Breast epithelium (tissue), 4 donors: Measurements from ENCODE around the gene SNCA. TPM values are rescaled to one million over a fixed set of nuclear protein-coding genes. Genes with fewer than 3 reads are reported as not detected.

Experiments
- DNase-seq, 2 donors: peaks; one replicate each; pipeline ENCODE4 v3.0.0-alpha.2; 2019; ENCODE audit warnings: low spot score in 2 of 2
- H3K27ac ChIP-seq, 2 donors: fragments of 200-600 bp; sonication (generic) in 1 of 2; one replicate each; pipeline ENCODE4 v1.5.1; 2016 to 2019; ENCODE audit warnings: mild to moderate bottlenecking in 1 of 2
- H3K27me3 ChIP-seq, 2 donors: fragments of 200-600 bp; sonication (generic) in 1 of 2; one replicate each; pipeline versions ENCODE4 v1.5.1 to v1.6.0; 2017 to 2019; ENCODE audit warnings: control low read depth in 1 of 2, mild to moderate bottlenecking in 1 of 2
- H3K36me3 ChIP-seq: fragments of 200-600 bp; one replicate; pipeline ENCODE4 v1.5.1; 2019
- H3K4me1 ChIP-seq, 2 donors: fragments of 200-600 bp; sonication (generic); one replicate each; pipeline ENCODE4 v1.5.1; 2016 to 2019; ENCODE audit warnings: control low read depth in 1 of 2
- H3K4me3 ChIP-seq, 3 donors: fragments of 200-600 bp; sonication (generic); 1 replicate in 2 of 3; 2 replicates in 1 of 3; pipeline ENCODE4 v1.5.1; 2016 to 2019; ENCODE audit warnings: mild to moderate bottlenecking in 3 of 3, moderate library complexity in 2 of 3
- H3K9me3 ChIP-seq, 2 donors: fragments of 200-600 bp; sonication (generic) in 1 of 2; one replicate each; pipeline ENCODE4 v1.5.1; 2016 to 2019; ENCODE audit warnings: control low read depth in 1 of 2
- POLR2A ChIP-seq: fragments of 450-650 bp; IDR thresholded peaks from one replicate; pipeline ENCODE4 v1.6.1; 2016; ENCODE audit warnings: antibody characterized with exemption, mild to moderate bottlenecking, moderate library complexity
- POLR2AphosphoS5 ChIP-seq, 3 donors: sonication (generic); formaldehyde crosslinking; IDR thresholded peaks; one replicate each; pipeline ENCODE4 v1.6.1; 2017; ENCODE audit warnings: antibody characterized with exemption in 3 of 3
- intact Hi-C: fragments of 100-400 bp; cut with DNase I; formaldehyde crosslinking; loops from one replicate; pipeline ENCODE4 v1.15.1; 2023; ENCODE audit warnings: low total_unique reads
- total RNA-seq, 3 donors: library from RNA; depleted of rRNA; stranded (reverse); fragments of >200 nt; gene quantifications; one replicate each; pipeline ENCODE4 v1.1.0, GENCODE V29; 2016
- TF ChIP-seq, protein P1 (sequence below), 3 donors: fragments of 450-650 bp; IDR thresholded peaks; one replicate each; pipeline ENCODE4 v1.5.1; 2016 to 2017; ENCODE audit warnings: antibody characterized with exemption in 3 of 3, mild to moderate bottlenecking in 3 of 3, moderate library complexity in 3 of 3

SNCA gene
- total RNA-seq, 3 donors from 2014 or later: 12.7 to 15.7 (median 15.4) TPM

DNA sequence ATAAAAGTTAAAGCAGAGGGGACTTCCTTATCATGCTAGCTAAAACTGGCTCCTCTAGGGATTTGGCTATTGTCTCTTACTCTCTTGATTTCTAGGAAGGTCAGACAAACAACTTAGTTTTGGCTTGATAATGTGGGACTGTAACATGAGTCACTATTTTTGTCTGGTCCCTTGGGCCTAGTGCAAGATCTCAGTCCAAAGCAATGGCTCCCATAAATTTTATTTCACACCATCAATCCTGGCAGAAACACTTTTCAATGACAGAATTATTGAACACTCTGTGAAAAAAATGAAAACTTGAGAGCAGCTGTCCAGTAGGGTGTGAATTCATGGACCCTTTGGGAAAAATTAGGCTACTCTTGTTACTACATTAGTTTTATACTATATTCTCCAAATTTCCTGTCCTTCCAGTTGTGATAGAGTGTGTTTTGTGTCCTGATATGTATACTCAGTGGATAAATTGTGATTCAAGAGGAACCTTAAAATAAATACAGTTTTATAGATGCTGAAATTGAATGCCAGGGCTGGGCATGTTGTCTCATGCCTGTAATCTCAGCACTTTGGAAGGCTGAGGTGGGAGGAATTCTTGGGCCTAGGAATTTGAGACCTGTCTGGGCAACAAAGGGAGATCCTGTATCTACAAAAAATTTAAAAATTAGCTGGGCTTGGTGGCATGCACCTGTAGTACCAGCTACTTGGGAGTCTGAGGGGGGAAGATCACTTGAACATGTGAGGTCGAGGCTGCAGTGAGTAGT, 10.8 kb upstream of the SNCA start:
- Histone ChIP-seq H3K9me3 (peaks cover 0 to 4% of the 10 kb centered on the region in 2 donors), H3K27me3 (no peaks in the 10 kb centered on the region), H3K4me3 (no peak overlapping the region), H3K27ac (no peak overlapping the region), H3K4me1 (no peaks in the 10 kb centered on the region), H3K36me3 (no peaks in the 10 kb centered on the region)
- DNase-seq: no peak
- TF ChIP-seq, protein P1, sequence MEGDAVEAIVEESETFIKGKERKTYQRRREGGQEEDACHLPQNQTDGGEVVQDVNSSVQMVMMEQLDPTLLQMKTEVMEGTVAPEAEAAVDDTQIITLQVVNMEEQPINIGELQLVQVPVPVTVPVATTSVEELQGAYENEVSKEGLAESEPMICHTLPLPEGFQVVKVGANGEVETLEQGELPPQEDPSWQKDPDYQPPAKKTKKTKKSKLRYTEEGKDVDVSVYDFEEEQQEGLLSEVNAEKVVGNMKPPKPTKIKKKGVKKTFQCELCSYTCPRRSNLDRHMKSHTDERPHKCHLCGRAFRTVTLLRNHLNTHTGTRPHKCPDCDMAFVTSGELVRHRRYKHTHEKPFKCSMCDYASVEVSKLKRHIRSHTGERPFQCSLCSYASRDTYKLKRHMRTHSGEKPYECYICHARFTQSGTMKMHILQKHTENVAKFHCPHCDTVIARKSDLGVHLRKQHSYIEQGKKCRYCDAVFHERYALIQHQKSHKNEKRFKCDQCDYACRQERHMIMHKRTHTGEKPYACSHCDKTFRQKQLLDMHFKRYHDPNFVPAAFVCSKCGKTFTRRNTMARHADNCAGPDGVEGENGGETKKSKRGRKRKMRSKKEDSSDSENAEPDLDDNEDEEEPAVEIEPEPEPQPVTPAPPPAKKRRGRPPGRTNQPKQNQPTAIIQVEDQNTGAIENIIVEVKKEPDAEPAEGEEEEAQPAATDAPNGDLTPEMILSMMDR (IDR thresholded peaks at IDR 0.05): no peak
- TF ChIP-seq POLR2A: no peak
- no peak for TF ChIP-seq POLR2AphosphoS5 (IDR thresholded peaks at IDR 0.05)
- intact Hi-C loops: no loop called here

DNA sequence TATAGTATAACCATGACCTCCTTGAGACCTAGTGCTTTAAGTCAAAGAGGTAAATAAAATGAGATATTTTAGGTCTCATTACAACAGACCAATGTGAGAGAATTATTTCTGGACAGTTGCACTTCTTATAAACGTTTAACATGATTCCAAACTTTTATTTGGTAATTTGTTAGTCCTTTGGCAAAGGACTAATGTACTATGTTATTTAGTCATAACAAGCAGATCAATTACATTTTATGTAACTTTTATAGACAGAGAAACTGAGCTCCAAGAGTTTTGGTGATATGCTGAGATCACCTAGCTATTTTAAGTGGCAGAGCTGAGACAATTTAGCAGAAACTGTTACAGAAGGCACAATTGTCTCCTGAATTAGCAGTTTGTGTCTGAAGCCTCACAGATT, 2.6 kb upstream of the SNCA start:
- intact Hi-C loops: no loop called here
- H3K9me3 ChIP-seq: no peaks in the 10 kb centered on the region
- H3K27ac ChIP-seq: no peak overlapping the region
- peaks cover 0 to 35% of the 10 kb centered on the region in 2 donors for H3K27me3 ChIP-seq
- TF ChIP-seq POLR2A: no peak
- TF ChIP-seq, protein P1 (IDR thresholded peaks at IDR 0.05): no peak
- TF ChIP-seq POLR2AphosphoS5 (IDR thresholded peaks at IDR 0.05): no peak
- H3K4me3 ChIP-seq: no peak overlapping the region
- H3K36me3 ChIP-seq: no peaks in the 10 kb centered on the region
- no peaks in the 10 kb centered on the region for H3K4me1 ChIP-seq
- no peak for DNase-seq

DNA sequence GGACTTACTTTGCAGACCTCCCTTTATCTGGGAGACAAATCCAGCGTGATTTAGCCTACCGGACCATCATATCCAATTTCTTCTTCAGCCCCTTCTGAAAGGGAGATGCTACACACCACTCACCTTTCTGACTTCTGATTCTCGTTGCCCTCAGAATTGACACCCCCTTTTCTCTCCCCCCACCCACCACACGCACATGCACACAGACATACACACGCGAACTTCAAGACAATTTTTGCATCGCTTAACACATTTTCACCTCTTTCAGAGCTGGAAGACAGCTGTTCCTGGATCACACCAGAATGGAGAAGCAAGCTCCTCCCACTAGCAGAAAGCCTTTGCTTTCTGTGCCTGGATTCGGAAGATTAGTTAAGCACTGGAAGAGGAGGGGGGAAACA, 1.0 kb upstream of the SNCA start:
- H3K4me3 ChIP-seq: peak overlapping the region; percentile 51 to 72 (median 63)
- no peaks in the 10 kb centered on the region for H3K9me3 ChIP-seq
- intact Hi-C loops: no loop called here
- no peak overlapping the region for H3K27ac ChIP-seq
- no peak for DNase-seq
- no peak for TF ChIP-seq POLR2A
- TF ChIP-seq, protein P1 (IDR thresholded peaks at IDR 0.05): no peak
- no peak for TF ChIP-seq POLR2AphosphoS5 (IDR thresholded peaks at IDR 0.05)
- peaks cover 0 to 35% of the 10 kb centered on the region in 2 donors for H3K27me3 ChIP-seq
- H3K36me3 ChIP-seq: no peaks in the 10 kb centered on the region
- H3K4me1 ChIP-seq: no peaks in the 10 kb centered on the region

DNA sequence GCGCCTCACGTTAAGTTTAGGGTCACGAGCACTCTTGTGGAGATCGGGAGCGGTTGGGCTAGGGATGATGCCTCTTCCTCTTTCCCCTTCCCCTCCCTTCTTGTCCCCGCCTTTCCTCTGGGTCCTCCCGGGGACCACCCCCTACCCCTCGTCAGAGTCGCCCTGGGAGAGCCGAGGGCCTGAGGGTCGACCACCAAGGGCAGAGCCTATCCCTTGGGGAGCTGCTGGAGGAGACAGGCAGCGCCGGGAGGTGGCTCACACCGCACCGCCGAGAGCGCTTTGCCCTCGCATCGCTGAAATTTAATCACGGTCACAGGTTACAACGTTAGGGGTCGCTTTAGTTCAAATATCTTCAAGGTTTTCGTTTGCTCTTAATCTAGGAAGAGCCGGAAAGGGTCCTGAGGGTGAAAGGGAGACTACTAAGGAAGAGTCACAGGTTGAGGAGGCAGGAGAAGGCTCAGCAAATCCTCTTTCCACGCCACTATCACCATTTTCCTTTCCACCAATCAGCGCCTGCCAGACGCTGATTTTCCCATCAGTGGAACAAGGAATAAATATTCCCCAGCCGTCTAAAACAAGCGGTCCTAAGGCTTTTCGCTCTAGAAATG, 528 bp upstream of the SNCA start:
- peaks cover 0 to 35% of the 10 kb centered on the region in 2 donors for H3K27me3 ChIP-seq
- TF ChIP-seq, protein P1 (IDR thresholded peaks at IDR 0.05): no peak
- TF ChIP-seq POLR2AphosphoS5 (IDR thresholded peaks at IDR 0.05) (no peak), POLR2A (no peak)
- H3K36me3 ChIP-seq: no peaks in the 10 kb centered on the region
- H3K4me1 ChIP-seq: no peaks in the 10 kb centered on the region
- H3K4me3 ChIP-seq: peak overlapping the region; percentile 51 to 72 (median 63)
- DNase-seq: no peak
- intact Hi-C loops: no loop called here
- peak overlapping the region; percentile 2 to 33 for H3K27ac ChIP-seq
- H3K9me3 ChIP-seq: no peaks in the 10 kb centered on the region
